NCI-H82 treated with DMSO at 0.1 percent for 48 hours (cell line): Measurements from ENCODE around the gene INTS4.
"Not testable (repeated sequence)": the region's sequence is repeated elsewhere in the genome, so short reads cannot be mapped to it uniquely, and the experiment has no call there.

Experiments used
- DNase-seq: peaks from one replicate; lab custom pipeline; 2025; ENCODE audit not compliant: unreplicated experiment; lab: John Stamatoyannopoulos, UW

INTS4 gene

DNA sequence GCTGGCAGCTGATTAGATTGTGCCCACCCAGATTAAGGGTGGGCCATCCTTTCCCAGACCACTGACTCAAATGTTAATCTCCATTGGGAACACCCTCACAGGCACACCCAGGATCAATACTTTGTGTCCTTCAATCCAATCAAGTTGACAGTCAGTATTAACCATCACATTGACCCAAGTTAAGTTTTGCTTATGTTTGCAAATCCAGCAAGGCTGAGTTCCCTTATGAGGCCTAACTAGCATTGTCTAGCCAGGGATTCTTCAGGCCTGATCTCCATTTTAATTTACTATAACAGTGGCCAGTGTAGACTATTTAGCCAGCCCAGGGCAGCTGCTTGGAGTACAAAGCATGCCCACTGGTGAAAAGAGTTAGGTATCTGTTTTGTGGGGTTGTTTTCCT, 30.9 kb upstream of the INTS4 start:
- DNase-seq: no peak

DNA sequence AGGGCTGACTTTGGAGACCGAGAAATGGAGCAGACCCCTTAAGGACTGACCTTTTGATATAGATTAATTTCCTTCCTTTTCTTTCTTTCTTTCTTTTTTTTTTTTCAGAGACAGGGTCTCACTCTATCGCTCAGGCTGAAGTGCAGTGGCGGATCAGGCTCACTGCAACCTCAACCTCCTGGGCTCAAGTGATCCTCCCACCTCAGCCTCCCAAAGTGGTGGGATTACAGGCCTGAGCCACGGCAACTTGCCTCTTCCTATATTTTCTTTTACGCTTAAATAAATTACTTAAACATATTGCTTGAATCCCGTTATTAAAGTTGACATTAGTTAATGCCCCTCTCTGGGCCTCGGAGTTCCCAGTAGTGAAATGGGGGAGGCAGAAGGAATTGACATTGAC, 29.0 kb upstream of the INTS4 start:
- DNase-seq: no peak

DNA sequence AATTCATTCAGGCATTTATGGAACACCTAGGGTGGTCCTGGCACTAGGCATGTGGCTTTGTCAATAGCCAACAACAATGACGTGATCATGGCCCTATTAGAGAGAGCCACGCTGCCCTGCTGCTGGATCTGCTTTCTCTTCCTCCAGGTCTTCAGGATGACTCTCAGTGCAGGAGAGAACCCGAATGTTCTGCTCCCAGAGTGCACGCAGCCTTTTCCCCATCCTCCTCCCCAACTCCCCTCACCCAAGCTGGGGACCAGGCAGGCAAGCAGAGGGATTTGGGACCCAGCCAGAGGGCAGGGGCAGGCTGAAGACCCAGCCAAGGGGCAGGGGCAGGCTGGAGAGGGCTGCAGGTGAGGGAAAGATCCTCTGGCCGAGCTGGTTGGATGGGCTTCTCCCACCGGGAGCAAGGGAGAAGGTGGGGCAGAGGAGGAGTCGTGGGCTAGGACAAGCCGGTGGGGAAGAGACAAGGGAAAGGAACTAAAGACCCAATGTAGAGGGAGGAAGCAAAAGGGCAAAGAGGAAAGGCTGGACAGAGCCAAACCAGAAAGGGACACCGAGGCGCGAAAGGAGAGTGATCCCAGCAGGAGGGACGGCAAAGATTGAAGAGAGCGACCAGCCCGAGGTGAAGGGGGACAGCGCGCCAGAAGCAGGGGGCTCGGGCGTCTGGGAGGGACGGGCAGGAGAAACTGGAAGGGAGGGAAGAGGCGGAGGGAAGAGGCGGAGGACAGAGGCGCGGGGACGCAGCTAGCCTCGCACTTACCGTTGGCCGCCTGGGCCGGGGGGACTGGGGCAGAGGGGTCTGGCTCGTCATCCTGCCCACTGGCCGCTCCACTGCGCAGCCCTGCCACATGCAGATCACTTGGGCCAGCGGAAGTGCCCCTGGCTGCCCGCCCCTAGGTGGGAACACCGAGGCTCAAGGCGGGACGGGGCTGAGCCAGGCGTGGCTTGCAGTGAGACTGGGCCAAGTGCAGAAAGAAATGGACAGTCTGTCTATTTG, 28.2 kb upstream of the INTS4 start, which contains the start of gene KCTD14:
Gene KCTD14, minus strand, starts transcription at position 880 of the 1,000 bp plus-strand sequence. Its CDS starts 27 bp downstream, at position 853.
- DNase-seq: no peak

DNA sequence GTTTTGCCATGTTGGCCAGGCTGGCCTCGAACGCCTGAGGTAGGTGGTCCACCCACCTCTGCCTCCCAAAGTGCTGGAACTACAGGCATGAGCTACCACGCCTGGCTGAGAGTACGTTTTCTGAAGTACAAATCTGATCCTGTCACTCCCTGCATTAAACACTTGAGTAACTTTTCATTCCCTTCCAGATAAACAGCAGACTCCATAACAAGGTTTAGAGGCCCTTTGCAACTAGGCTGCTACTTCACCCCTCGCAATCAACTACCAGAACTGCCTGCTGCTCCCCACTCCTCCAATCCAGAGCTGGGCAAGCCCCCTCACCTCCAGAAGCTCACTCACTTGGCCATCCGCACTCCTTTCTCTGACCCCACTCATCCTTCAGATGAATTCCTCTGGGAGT, 27.1 kb upstream of the INTS4 start:
- no peak for DNase-seq

DNA sequence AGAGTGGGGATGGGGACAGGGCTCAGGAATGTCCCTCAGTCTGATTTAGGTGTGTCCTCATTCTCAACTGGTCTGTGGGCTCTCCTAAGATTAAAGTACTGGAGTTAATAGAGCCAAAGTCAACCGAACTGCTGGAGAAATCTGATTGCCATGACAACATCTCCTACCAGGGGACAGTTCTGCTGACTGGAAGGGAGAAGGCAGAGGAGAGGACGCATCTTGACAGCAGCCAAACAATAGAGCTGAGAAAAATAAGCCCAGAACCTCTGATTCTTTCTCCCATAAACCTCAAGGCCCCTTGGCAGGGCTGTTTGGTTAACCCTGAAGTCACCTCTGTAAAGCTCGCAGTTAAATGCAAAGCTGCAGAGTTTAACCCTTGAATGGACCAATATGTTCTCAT, 25.8 kb upstream of the INTS4 start:
- DNase-seq: no peak

DNA sequence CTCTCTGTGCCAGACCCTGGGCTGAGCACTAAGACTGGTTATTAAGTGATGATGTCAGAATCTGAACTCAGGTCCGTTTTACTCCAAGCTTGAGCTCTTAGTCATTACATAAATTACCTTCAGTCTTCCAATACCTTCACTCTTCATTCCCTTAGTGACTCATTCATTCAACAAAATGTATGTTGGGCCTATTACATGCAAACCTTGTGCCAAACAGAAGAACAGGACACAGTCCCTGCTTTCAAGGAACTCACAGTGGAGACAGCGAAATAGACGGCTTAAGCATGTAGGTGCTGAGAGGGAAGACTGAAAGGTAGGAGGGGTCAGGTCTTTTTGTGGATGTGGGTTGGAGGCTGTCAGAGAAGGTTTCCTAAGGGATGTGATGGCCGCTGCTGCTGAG, 25.3 kb upstream of the INTS4 start:
- DNase-seq: no peak

DNA sequence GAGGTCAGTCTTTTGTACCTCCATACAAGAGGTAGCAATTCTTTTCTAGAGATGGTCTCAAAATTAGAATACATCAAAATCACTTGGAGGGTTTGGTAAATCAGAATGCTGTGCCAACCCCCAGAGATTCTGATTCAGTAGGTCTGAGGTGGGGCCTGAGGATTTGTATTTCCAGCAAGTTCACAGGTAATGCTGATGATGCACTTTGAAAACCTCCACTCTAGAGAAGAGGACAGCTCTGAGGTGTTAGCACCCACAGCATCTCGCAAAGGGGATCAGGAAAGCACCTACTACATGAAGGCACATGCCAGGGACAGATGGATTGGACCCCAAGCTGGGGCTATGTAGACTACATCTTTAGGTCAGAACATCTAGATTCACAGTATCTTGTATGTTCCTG, 21.4 kb upstream of the INTS4 start:
- DNase-seq: no peak

DNA sequence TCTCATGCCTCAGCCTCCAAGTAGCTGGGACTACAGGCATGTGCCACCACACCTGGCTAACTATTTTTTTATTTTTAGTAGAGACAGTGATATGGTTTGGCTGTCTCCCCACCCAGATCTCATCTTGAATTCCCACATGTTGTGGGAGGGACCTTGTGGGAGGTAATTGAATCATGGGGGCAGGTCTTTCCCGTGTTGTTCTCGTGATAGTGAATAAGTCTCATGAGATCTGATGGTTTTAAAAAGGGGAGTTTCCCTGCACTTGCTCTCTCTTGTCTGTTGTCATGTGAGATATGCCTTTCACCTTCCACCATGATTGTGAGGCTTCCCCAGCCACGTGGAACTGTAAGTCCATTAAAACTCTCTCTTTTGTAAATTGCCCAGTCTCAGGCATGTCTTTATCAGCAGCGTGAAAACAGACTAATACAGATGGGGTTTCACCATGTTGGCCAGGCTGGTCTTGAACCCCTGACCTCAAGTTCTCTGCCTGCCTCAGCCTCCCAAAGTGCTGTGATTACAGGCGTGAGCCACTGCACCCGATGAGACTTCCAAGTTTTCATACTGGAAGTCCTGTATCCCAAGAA, 20.6 kb upstream of the INTS4 start:
- not testable (repeated sequence) for DNase-seq

DNA sequence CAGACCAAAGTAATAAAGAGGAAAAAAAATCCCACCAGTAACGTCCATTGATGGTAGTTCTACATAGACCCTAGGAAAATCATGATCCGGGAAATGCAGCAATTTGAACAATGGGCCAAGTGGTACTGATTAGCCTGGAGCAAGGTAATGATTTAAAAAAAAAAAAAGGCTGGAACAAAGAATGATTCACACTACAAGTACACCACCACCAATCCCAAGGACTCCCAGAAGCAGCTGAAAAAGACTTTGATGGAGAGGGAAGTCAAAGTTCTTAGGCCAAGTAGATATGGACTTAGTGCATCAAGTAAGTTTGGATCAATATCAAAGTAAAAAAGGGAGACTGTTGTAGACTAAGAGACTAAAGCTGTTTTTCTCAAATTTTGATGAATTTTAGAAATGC, 16.8 kb upstream of the INTS4 start:
- no peak for DNase-seq

DNA sequence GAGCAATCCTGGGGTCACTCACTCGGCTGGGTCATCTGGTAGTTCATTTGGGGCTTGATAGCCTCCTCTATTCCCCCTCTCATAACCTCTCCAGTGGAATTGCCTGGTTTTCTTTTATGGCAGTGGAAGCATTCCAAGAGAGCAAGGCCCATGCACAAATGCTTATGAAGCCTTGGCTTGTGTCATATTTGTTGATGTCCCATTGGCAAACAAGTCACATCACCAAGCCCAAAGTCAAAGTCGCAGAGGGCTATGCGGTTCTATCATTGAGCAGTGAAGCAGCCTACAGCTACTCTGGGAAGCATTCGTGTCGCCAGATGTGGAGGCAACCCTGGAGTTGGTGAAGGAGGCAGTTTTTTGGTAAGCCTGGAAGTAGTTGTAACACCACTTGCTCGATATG, 16.3 kb upstream of the INTS4 start:
- no peak for DNase-seq

DNA sequence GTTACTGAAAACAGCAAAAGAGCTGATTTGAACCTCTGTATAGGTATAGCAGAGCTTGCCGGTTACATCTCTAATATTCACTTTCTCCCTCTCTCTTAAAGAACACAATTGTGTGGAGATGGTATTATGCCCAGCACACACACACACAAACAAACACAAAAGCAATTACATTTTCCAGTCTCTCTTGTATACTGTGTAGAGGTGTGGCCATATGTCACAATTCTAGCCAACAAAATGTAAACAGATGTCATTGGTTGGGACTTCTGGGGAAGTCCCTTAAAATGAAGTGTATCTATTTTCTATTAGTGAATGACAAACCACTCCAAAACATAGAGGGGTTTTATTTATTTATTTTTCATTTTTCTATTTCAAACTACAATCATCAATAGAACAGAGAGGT, 15.8 kb upstream of the INTS4 start:
- no peak for DNase-seq

DNA sequence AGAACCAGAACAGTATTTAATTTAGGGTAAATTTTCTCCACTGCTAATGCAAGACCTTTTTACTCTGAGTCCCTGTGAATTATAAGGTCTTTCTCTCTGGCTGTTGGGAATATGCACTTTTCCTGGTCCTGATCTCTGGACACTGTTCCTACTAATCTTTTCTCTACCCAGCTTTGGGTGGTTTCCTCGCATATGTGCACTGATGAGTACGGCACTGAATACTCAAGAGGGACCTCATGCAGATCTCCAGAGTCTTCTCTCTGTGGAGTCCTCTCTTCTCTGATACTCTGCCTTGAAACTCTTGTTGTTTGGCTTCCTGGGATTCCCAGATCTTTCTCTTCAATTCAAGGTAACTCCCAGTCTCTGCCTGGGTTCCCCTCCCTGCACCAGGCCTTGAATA, 14.6 kb upstream of the INTS4 start:
- DNase-seq: no peak

DNA sequence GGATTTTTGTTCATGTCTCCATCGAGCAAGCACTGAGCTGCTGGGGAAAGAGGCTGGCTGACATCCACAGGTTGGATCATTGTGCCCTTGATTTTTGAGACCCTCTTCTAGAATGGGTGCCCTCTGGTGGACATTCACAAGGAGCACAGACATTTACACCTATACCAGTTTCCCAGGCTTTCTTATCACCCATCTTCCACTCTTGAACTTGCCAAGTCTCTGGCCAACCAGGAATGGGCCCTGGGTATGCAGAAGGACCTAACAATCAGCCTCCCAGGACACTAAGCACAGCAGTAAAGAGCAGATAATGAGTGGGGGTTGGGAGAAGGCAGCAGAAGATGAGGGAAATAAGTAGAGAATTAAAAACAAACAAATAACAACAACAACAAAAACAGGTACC, 5.7 kb upstream of the INTS4 start:
- peak; percentile 62 for DNase-seq

DNA sequence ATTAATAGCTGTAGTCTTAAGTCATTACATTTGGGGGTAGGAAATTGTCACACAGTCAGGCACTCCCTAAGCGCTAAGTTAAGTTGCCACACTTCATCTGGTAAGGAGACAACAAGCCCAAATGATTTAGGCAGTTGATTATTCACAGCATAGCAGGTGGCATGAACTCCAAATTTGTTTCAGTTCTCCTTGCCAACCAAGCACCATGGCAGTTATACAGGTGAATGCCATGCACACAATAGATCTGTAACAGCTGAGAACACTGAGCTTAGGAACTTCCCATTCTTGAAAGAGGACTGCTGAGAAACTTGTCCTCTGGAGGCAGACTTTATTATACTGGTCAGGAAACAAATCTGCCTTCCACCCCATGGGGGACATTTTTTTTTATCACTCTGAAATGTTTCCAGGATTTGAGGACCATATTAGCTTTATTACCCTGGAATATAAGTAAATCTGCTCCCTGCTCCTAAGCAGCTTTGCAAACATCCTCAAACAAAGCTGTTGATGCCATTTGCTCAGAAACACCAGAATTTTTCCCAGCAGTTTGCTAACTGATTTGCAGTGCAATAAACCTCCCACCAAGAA, 5.1 kb upstream of the INTS4 start:
- no peak for DNase-seq

DNA sequence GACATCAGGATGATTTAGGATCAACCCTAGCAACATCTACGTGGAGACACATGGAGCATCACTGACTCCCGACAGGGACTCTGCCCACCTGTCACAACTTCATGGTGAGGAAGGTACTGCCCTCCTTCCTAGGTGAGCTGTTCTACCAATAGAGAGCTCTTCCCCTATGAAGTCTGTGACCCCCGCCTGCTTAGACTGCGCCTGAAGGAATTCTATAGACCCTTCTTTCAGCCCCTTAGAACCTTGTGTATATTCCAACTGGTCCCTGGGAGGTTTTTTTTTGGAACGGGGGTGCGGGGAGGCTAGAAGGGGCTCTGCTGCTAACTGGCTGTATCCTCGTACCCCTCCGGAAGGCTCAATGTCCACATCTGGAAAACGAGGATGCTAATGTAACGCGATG, 566 bp downstream of the INTS4 start:
- DNase-seq: no peak

DNA sequence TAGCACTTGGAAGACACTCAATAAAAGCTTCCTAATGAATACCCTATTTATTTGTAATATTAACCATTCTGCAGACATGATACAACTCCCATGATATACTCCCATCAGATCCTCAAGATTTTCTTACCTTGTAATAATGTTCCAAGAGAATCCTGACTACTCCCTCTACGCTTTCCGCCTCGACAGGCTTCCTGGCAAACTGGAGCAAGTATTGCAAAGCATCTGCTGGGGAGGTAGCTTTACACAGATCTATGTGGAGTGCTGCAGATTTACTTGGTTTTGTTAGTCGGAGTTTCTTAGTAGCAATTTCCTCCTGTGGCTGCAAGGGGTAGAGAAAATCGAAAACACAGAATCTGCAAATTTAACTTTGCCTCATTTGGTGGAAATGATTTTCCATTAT, 3.5 kb downstream of the INTS4 start:
- DNase-seq: no peak

DNA sequence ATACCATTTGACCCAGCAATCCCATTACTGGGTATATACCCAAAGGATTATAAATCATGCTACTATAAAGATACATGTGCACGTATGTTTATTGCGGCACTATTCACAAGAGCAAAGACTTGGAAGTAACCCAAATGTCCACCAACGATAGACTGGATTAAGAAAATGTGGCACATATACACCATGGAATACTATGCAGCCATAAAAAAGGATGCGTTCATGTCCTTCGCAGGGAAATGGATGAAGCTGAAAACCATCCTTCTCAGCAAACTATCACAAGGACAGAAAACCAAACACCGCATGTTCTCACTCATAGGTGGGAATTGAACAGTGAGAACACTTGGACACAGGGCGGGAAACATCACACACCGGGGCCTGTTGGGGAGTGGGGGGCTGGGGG, 8.0 kb downstream of the INTS4 start:
- not testable (repeated sequence) for DNase-seq

DNA sequence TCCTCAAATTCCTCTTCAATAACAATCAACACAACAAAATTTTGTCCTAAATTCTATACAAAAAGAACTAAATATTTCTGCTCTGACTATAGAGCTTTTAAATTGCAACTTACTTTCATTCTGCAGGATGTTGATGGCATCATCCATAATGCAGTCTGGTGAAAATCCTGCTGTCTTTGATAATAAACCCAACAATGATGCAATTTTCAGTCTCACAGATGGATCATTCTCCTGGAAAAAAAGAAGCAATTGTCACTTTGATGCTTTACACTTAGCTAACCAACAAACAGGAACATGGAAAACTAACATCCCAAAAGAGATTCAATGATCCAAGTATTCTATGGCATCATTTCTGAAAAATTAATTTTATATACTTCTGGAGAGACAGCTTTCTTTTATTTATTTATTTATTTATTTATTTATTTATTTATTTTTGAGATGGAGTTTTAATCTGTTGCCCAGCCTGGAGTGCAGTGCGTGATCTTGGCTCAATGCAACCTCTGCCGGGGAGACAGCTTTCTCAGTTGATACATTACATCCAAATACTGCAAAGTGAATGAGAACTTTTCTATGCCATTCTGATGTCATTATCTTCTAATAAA, 13.0 kb downstream of the INTS4 start:
- no peak for DNase-seq

DNA sequence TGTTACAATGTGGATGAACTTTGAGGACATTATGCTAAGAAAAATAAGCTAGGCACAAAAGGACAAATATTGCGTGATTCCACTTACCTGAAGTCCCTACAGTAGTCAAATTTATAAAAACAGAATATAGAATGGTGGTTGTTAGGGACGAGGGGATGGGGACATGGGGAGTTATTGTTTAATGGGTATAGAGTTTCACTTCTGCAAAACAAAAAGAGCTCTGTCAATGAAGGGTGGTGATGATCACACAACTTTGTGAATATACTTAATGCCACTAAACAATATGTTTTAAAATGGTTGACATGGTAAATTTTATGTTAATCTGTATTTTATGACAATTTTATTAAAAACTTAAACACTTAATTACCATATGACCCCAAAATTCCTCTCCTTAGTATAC, 26.1 kb downstream of the INTS4 start:
- no peak for DNase-seq

DNA sequence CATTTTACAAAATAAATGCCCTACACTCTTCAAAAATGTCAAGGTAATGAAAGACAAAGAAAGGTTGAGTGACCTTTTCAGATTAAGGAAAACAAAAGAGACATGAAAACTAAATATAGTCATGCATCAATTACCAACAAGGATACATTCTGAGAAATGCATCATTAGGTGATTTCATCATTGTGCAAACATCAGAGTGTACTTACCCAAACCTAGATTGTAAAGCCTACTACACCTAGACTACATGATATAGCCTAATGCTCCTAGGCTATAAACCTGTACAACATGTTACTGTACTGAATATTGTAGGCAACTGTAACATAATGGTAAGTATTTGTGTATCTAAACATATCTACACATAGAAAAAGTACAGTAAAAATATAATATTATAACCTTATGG, 26.7 kb downstream of the INTS4 start:
- no peak for DNase-seq

DNA sequence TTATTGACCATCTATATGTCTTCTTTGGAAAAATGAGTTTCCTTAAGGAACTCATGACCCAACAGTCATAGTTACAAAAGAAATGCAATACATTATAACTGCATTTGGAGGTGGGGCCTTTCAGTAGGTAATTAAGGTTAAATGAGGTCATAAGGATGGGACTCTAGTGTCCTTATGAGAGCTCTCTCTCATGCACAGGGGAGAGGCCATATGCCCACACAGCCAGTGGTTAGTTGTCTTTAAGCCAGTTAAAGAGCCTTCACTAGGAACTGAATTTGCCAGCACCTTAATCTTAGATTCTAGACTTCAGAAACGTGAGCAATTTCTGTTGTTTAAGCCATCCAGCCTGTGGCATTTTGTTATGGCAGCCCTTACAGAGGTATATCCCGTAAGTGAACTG, 27.3 kb downstream of the INTS4 start:
- no peak for DNase-seq

DNA sequence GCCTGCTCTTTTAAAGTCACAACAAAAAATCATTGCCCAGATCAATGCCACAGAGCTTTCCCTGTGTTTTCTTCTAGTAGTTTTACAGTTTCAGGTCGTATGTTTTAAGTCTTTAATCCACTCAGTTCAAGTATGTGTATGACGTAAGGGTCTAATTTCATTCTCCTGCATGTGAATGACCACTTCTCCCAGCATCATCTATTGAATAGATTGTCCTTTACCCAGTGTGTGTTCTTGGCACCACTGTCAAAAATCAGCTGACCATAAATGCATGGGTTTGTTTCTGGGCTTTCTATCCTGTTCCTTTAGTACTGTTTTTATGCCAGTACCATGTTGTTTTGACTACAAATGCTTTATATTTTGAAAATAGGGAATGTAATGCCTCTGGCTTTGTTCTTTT, 28.1 kb downstream of the INTS4 start:
- DNase-seq: no peak
